Activated CD4-positive, alpha-beta T cell treated with anti-CD3 and anti-CD28 coated beads for 36 hours (primary cell): ENCODE results near the gene SUMO4. TPM values are rescaled to one million over a fixed set of nuclear protein-coding genes. Genes with fewer than 3 reads are reported as not detected.

ENCODE experiments used
- ATAC-seq: fragments of 200-7000 bp; cut with Tn5 transposase; one replicate; pipeline ENCODE4 v1.10.0; 2021; ENCODE audit warnings: mild to moderate bottlenecking, moderate library complexity
- CTCF ChIA-PET: fragments of 350-600 bp; sonication (Branson Sonifier 250); formaldehyde crosslinking; loops from one replicate; lab custom pipeline; 2021; ENCODE audit warnings: antibody characterized with exemption; lab: Charles Lee
- POLR2A ChIA-PET: fragments of 350-600 bp; sonication (Branson Sonifier 250); formaldehyde crosslinking; loops from one replicate; lab custom pipeline; 2021; ENCODE audit warnings: antibody characterized with exemption, inconsistent platforms; lab: Charles Lee
- DNase-seq: peaks from one replicate; pipeline ENCODE4 v3.0.0-alpha.2; 2020
- H3K27ac Mint-ChIP-seq: one replicate; pipeline ENCODE4 v1.8.0; 2021; ENCODE audit warnings: mixed read lengths
- H3K27me3 Mint-ChIP-seq: one replicate; pipeline ENCODE4 v1.8.0; 2021; ENCODE audit warnings: mixed read lengths
- H3K36me3 Mint-ChIP-seq: one replicate; pipeline ENCODE4 v1.8.0; 2021; ENCODE audit warnings: low read depth, mixed read lengths
- H3K4me1 Mint-ChIP-seq: one replicate; pipeline ENCODE4 v1.8.0; 2021; ENCODE audit warnings: mixed read lengths
- H3K4me3 Mint-ChIP-seq: one replicate; pipeline ENCODE4 v1.8.0; 2021; ENCODE audit warnings: mild to moderate bottlenecking, moderate library complexity, mixed read lengths
- H3K9me3 Mint-ChIP-seq: one replicate; pipeline ENCODE4 v1.8.0; 2021; ENCODE audit warnings: low read depth, mixed read lengths
- intact Hi-C, 2 experiments: fragments of 100-400 bp; cut with DNase I in 1 of 2; cut with micrococcal nuclease in 1 of 2; formaldehyde crosslinking; loops; one replicate each; pipeline versions ENCODE4 v1.14.2 to v1.15.1; 2022 to 2024; cut with DNase I, micrococcal nuclease
- total RNA-seq, 2 experiments: library from RNA; stranded (reverse); gene quantifications; one replicate each; pipeline ENCODE4 v1.2.3, GENCODE V29; 2021

SUMO4 gene
- total RNA-seq, 2 experiments from 2014 or later = 4.7 to 5.3 TPM

DNA sequence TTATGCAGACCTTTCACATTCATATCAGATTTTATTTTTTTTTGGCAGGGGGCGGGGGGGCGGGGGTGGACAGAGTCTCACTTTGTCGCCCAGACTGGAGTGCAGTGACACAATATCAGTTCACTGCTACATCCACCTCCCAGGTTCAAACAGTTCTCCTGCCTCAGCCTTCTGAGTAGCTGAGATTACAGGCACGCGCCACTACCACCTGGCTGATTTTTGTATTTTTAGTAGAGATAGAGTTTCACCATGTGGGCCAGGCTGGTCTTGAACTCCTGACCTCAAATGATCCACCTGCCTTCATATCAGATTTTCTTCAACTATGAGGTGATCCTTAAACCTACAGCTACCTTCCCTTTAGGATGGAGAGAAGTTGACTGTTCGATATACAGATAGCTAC, 8.0 kb upstream of the SUMO4 start:
- Mint-ChIP-seq H3K27ac (no peak overlapping the region), H3K27me3 (no peaks in the 10 kb centered on the region), H3K36me3 (peaks cover 70% of the 10 kb centered on the region), H3K9me3 (peaks cover 4% of the 10 kb centered on the region), H3K4me1 (peaks cover 63% of the 10 kb centered on the region), H3K4me3 (no peak overlapping the region)
- POLR2A ChIA-PET = no interaction called here
- no peak for ATAC-seq
- CTCF ChIA-PET = interaction anchor here (1.4 to 1.6 kb wide), 3 partner anchors 9 to 295 kb away, joined by 3 to 6 read pairs (median 4); no protein-coding TSS in a partner anchor
- intact Hi-C loops = loop anchor here in 1 of 2 experiments (2.0 to 5.0 kb wide), 2 partner anchors 17 to 75 kb away; partner anchors contain the start of gene TAB2
- no peak for DNase-seq

DNA sequence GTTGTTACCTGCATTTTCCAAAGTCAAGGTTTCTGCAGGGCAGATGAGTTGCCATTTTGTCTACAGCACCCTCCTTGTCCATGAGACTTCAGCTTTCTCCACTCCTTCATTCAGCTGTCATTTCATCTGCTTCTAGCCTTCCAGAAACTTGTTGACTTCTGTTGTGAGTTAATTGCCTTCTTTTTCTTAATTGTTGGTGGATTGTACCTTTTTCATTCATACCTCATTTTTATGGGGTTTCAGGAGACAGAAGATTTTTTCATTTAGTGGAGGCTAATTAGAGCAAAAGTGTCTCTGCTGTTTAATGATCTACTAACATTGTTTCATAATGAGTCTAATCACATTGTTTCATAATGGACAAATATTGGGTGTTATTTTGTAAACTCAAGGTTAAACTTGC, 7.5 kb upstream of the SUMO4 start:
- ChIA-PET CTCF (interaction anchor here (1.3 to 1.6 kb wide), 3 partner anchors 39 to 296 kb away, joined by 3 to 6 read pairs (median 3); no protein-coding TSS in a partner anchor), POLR2A (no interaction called here)
- Mint-ChIP-seq H3K36me3 (peaks cover 72% of the 10 kb centered on the region), H3K9me3 (peaks cover 4% of the 10 kb centered on the region), H3K27me3 (no peaks in the 10 kb centered on the region), H3K4me3 (no peak overlapping the region), H3K27ac (peak overlapping the region; percentile 74), H3K4me1 (peaks cover 63% of the 10 kb centered on the region)
- DNase-seq (no peak), ATAC-seq (no peak)
- intact Hi-C loops = loop anchor here in 1 of 2 experiments (2.0 to 5.0 kb wide), 2 partner anchors 18 to 75 kb away; partner anchors contain the start of gene TAB2

DNA sequence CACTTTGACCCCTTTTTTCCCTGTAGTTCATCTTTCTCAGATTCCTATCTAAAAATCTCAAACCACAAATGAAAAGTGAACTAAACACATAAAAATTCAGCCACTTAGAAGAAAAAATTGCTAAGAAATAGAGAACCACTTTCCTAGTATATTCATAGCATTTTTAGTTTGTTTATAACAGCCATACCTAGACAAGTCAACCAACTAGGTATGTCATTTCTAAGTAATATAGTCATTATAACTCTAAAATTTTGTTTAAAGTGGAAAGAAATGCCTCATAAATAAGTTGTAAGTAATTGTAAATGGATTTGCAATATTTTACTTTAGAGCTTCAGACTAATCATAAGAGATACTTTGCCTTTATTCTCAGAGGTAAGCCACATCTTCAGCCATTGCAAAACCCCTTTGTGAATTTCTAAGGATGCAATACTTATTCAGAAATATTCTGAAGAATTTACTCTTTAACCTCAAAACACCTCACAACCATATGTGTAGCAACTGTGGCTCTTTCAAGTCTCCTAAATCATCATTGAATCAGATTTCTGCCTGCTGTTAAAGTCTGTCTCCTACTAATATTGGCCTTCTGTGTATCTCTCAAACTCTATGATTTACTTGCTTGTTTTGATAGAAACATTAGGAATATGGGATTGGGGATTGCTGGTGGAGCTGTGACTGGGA, 6.9 kb upstream of the SUMO4 start:
- CTCF ChIA-PET = interaction anchor here (1.3 to 1.6 kb wide), 3 partner anchors 39 to 296 kb away, joined by 3 to 6 read pairs (median 3); no protein-coding TSS in a partner anchor

DNA sequence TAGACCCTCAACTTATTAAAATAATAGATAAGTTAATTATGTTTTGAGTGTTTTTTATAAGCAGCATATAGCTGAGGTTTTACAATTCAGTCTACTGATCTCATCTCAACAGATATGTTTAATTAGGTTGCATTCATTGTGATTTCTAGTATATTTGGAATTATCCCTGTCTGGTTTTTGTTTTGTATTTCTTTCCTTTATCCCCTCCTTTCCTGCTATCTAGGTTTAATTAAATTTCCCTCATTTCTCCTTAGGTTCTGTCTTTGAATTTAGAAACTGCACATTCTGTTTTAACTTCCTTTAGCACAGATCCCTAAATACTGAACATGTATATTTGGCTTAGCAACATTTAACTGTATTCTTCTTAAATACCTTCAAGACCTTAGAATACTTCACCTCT, 4.9 kb upstream of the SUMO4 start:
- DNase-seq (no peak), ATAC-seq (no peak)
- Mint-ChIP-seq H3K27me3 (no peaks in the 10 kb centered on the region), H3K27ac (peak overlapping the region; percentile 13), H3K36me3 (peaks cover 72% of the 10 kb centered on the region), H3K9me3 (peaks cover 2% of the 10 kb centered on the region), H3K4me3 (no peak overlapping the region), H3K4me1 (peaks cover 46% of the 10 kb centered on the region)
- intact Hi-C loops = no loop called here
- ChIA-PET POLR2A (no interaction called here), CTCF (interaction anchor here (0.6 to 1.5 kb wide), 2 partner anchors 12 to 364 kb away, joined by 3 read pairs; no protein-coding TSS in a partner anchor)

More for the DNA sequence above, 6.9 kb upstream of the SUMO4 start:
- peak overlapping the region; percentile 74 for H3K27ac Mint-ChIP-seq
- ATAC-seq (peak; percentile 61), DNase-seq (no peak)
- peaks cover 71% of the 10 kb centered on the region for H3K36me3 Mint-ChIP-seq
- no peak overlapping the region for H3K4me3 Mint-ChIP-seq
- no peaks in the 10 kb centered on the region for H3K27me3 Mint-ChIP-seq
- H3K4me1 Mint-ChIP-seq = peaks cover 57% of the 10 kb centered on the region
- POLR2A ChIA-PET = no interaction called here
- intact Hi-C loops = loop anchor here in 1 of 2 experiments (2.0 to 5.0 kb wide), 2 partner anchors 18 to 76 kb away; partner anchors contain the start of gene TAB2
- peaks cover 3% of the 10 kb centered on the region for H3K9me3 Mint-ChIP-seq

DNA sequence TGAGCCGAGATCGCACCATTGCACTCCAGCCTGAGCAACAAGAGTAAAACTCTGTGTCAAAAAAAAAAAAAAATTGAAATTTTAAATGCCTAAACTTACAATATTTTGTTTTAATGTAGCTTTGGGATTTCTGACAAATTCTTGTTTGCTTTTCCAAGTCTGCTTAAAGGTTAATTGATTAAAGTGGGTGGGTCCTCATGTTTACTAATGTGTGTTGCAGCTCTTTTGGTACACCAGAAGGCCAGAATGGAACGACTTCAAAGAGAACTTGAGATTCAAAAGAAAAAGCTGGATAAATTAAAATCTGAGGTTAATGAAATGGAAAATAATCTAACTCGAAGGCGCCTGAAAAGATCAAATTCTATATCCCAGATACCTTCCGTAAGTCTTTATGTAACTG, 2.7 kb upstream of the SUMO4 start:
- intact Hi-C loops = no loop called here
- CTCF ChIA-PET = interaction anchor here (0.7 to 1.6 kb wide), 8 partner anchors 11 to 368 kb away, joined by 3 to 7 read pairs (median 3); no protein-coding TSS in a partner anchor
- POLR2A ChIA-PET = interaction anchor here (0.6 kb wide), 1 partner anchor 484 kb away, joined by 4 read pairs; no protein-coding TSS in a partner anchor
- Mint-ChIP-seq H3K27ac (peak overlapping the region; percentile 25), H3K27me3 (no peaks in the 10 kb centered on the region), H3K36me3 (peaks cover 69% of the 10 kb centered on the region), H3K4me1 (peaks cover 30% of the 10 kb centered on the region), H3K4me3 (no peak overlapping the region), H3K9me3 (no peaks in the 10 kb centered on the region)
- no peak for DNase-seq
- no peak for ATAC-seq

DNA sequence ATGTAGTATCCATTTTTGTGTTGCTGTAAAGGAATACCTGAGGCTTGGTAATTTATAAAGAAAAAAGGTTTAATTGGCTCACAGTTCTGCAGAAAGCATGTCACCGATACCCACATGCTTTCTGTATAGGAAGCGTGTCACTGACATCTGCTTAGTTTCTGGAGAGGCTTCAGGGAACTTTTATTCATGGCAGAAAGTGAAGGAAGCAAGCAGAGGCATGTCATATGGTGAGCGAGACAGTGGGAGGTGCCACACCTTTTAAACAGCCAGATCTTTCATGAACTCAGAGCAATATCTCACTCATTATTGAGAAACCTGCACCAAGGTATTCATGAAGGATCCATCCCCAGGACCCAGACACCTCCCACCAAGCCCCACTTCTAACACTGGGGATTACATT, 3.5 kb downstream of the SUMO4 start:
- Mint-ChIP-seq H3K36me3 (peaks cover 59% of the 10 kb centered on the region), H3K27ac (peak overlapping the region; percentile 48), H3K9me3 (no peaks in the 10 kb centered on the region), H3K4me3 (no peak overlapping the region), H3K4me1 (peaks cover 33% of the 10 kb centered on the region), H3K27me3 (no peaks in the 10 kb centered on the region)
- DNase-seq = no peak
- ATAC-seq = peak; percentile 47
- intact Hi-C loops = loop anchor here in 1 of 2 experiments (10.0 kb wide), 1 partner anchor 1259 kb away; no protein-coding TSS in a partner anchor
- CTCF ChIA-PET = no interaction called here
- POLR2A ChIA-PET = no interaction called here

DNA sequence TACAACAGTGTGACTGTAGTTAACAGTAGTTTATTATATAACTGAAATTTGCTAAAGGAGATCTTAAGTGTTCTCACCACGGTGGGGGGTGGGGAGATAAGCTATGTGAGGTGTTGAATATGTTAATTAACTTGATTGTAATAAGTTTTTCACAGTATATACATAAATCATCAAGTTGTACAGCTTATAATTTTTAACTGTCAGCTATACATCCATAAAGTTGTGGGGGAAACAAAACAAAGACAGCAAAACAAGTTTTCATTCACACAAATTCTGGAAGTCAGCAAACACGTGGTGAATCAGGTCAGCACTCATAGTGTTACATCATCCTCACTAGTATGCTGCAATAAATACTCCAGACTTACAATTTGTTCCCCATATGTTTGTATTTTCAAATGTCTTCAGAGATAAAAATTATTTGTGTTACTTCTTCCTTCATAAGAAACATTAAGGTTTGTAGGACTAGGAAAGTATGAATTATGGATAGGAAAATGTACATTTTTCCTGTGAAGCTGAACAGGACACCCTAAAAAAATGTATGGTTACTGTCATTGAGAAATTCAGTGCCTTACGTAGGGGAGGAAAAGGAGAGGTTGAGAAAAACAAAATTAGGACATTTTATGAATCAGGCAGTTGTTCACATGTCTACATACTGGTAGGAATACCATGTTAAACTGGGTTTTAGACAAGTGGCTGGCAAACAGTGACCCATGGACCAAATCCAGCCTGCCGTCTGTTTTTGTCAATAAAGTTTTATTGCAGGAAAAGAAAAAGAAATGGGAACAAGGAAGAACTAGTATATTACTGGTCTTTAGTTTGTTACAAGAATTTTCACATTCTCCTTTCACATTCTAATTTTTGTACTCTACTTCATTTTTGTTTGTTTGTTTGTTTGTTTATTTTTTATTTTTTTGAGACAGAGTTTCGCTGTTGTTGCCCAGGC, 6.0 kb downstream of the SUMO4 start:
- intact Hi-C loops = loop anchor here in 1 of 2 experiments (10.0 kb wide), 1 partner anchor 1261 kb away; no protein-coding TSS in a partner anchor
- DNase-seq (no peak), ATAC-seq (peak; percentile 27)
- no peak overlapping the region for H3K4me3 Mint-ChIP-seq
- peak overlapping the region; percentile 86 for H3K27ac Mint-ChIP-seq
- H3K4me1 Mint-ChIP-seq = peaks cover 33% of the 10 kb centered on the region
- peaks cover 65% of the 10 kb centered on the region for H3K36me3 Mint-ChIP-seq
- ChIA-PET CTCF (interaction anchor here (0.5 to 1.6 kb wide), 10 partner anchors 11 to 378 kb away, joined by 3 to 6 read pairs (median 3); no protein-coding TSS in a partner anchor), POLR2A (no interaction called here)
- H3K9me3 Mint-ChIP-seq = no peaks in the 10 kb centered on the region
- no peaks in the 10 kb centered on the region for H3K27me3 Mint-ChIP-seq

DNA sequence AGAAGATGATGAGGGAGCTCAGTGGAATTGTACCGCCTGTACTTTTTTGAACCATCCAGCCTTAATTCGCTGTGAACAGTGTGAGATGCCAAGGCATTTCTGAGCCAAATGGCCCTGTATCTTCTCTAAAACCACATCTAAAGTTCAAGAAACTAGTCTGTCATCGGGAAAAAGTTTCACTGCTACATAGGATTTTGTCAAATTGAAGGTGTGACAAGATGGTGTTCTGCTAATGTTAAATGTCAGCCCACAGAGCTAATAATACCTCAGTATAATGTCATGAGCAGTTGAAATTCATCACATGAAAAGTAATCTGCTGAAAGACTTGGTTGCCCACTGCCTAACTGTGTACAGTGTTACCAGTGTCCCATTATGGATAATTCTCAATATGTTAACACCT, 9.6 kb downstream of the SUMO4 start:
- peaks cover 61% of the 10 kb centered on the region for H3K36me3 Mint-ChIP-seq
- intact Hi-C loops = loop anchor here in 1 of 2 experiments (10.0 kb wide), 1 partner anchor 1265 kb away; no protein-coding TSS in a partner anchor
- no peaks in the 10 kb centered on the region for H3K27me3 Mint-ChIP-seq
- DNase-seq (no peak), ATAC-seq (no peak)
- CTCF ChIA-PET = interaction anchor here (0.7 to 2.1 kb wide), 4 partner anchors 9 to 24 kb away, joined by 3 to 7 read pairs (median 4); no protein-coding TSS in a partner anchor
- no peak overlapping the region for H3K4me3 Mint-ChIP-seq
- POLR2A ChIA-PET = no interaction called here
- H3K27ac Mint-ChIP-seq = no peak overlapping the region
- no peaks in the 10 kb centered on the region for H3K9me3 Mint-ChIP-seq
- peaks cover 16% of the 10 kb centered on the region for H3K4me1 Mint-ChIP-seq

DNA sequence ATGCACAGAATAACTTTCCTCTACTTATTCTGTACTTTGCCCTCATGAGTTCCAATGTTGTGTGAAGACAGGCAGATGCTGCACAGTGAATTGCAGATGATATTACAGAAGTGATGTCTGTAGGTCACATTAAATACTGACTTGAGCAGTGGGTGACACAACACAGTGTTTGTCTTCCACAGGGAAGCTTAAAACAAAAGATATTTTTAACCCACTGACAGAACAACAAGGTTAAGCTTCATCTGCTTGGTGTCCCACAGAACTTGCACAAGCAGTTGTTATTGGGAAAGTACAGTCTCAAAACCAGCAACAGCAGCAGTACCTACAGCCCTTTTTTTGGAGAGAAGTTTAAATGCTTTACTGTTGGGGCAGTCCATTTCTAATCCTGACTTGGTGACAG, 10.5 kb downstream of the SUMO4 start:
- no peak overlapping the region for H3K4me3 Mint-ChIP-seq

DNA sequence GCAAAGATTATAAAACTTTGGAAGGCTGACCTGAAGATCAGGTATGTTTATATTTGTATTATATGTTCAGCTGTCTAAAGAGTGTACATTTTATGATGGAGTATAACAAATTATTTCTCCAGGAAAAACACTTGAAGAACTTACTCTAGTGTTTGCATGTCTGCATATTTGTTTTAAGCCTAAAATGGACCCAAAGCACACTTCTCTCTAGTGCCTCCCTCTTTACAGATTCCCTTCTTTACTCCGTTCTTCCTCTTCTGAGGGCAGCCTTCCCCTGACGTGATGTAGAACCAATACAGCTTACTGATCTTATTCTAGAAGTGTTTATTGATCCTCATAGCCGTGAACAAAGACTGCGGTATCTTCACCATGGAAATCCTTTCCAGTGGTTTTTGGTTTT, 13.9 kb downstream of the SUMO4 start:
- ATAC-seq = no peak
- H3K27ac Mint-ChIP-seq = no peak overlapping the region

More for the DNA sequence above, 10.5 kb downstream of the SUMO4 start:
- Mint-ChIP-seq H3K9me3 (peaks cover 5% of the 10 kb centered on the region), H3K27me3 (no peaks in the 10 kb centered on the region), H3K4me1 (peaks cover 7% of the 10 kb centered on the region), H3K36me3 (peaks cover 59% of the 10 kb centered on the region), H3K27ac (no peak overlapping the region)
- intact Hi-C loops = no loop called here
- DNase-seq (no peak), ATAC-seq (no peak)
- ChIA-PET CTCF (interaction anchor here (0.6 to 2.1 kb wide), 3 partner anchors 12 to 659 kb away, joined by 4 to 7 read pairs (median 5); no protein-coding TSS in a partner anchor), POLR2A (no interaction called here)

More for the DNA sequence above, 13.9 kb downstream of the SUMO4 start:
- Mint-ChIP-seq H3K4me1 (peaks cover 6% of the 10 kb centered on the region), H3K36me3 (peaks cover 48% of the 10 kb centered on the region), H3K9me3 (peaks cover 12% of the 10 kb centered on the region), H3K4me3 (no peak overlapping the region), H3K27me3 (no peaks in the 10 kb centered on the region)
- CTCF ChIA-PET = interaction anchor here (0.6 to 2.4 kb wide), 3 partner anchors 18 to 440 kb away, joined by 3 to 7 read pairs (median 4); no protein-coding TSS in a partner anchor
- no peak for DNase-seq
- POLR2A ChIA-PET = no interaction called here
- intact Hi-C loops = no loop called here
